ENCODE data around the gene ACKR4. TPM values are rescaled to one million over a fixed set of nuclear protein-coding genes. Genes with fewer than 3 reads are reported as not detected.

ACKR4 gene
- total RNA-seq, 2 donors from 2014 or later = 7.3 to 13.5 TPM

DNA sequence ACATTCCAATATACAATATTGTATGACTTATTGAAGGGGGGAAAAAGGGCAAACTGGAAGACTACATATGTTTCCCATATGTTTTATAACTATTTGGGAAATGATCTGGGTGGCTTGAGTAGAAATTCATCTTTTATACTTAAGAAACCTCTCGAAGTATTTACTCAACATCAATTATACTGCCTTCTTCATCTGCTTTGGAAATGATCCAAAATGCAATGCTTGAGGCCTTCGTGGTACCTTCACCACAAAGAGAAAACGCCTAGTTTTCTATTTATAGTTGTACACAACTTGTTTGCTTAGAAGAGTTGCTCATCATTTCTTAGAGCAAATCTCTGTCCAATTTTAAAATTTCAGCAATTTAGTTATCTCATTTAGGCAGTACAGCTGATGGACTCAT is 18.8 kb downstream of the ACKR4 start:
- no peak for ATAC-seq (ENCODE audit: insufficient number of reproducible peaks, low FRiP score, low read depth)
- no peak overlapping the region for H3K27ac ChIP-seq

GRCh38 chr3:132616780-132617179 is 19.7 kb downstream of the ACKR4 start:
- ATAC-seq (ENCODE audit: insufficient number of reproducible peaks, low FRiP score, low read depth) (no peak), DNase-seq (ENCODE audit: low spot score) (no peak)
- Histone ChIP-seq H3K4me3 (no peak overlapping the region), H3K36me3 (no peaks in the 10 kb centered on the region), H3K27me3 (replicated peaks; ENCODE audit: insufficient read depth) (no peaks in the 10 kb centered on the region), H3K27ac (no peak overlapping the region), H3K9me3 (no peaks in the 10 kb centered on the region), H3K4me1 (ENCODE audit: control insufficient read depth in 1 of 2, low read depth in 2 of 2) (peaks cover 10 to 15% of the 10 kb centered on the region in 2 donors)
- TF ChIP-seq, protein P1, sequence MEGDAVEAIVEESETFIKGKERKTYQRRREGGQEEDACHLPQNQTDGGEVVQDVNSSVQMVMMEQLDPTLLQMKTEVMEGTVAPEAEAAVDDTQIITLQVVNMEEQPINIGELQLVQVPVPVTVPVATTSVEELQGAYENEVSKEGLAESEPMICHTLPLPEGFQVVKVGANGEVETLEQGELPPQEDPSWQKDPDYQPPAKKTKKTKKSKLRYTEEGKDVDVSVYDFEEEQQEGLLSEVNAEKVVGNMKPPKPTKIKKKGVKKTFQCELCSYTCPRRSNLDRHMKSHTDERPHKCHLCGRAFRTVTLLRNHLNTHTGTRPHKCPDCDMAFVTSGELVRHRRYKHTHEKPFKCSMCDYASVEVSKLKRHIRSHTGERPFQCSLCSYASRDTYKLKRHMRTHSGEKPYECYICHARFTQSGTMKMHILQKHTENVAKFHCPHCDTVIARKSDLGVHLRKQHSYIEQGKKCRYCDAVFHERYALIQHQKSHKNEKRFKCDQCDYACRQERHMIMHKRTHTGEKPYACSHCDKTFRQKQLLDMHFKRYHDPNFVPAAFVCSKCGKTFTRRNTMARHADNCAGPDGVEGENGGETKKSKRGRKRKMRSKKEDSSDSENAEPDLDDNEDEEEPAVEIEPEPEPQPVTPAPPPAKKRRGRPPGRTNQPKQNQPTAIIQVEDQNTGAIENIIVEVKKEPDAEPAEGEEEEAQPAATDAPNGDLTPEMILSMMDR (IDR thresholded peaks at IDR 0.05) = no peak

More for the DNA sequence above, 18.8 kb downstream of the ACKR4 start:
- Histone ChIP-seq H3K4me3 (no peak overlapping the region), H3K9me3 (no peaks in the 10 kb centered on the region), H3K36me3 (no peaks in the 10 kb centered on the region), H3K27me3 (replicated peaks; ENCODE audit: insufficient read depth) (no peaks in the 10 kb centered on the region), H3K4me1 (ENCODE audit: control insufficient read depth in 1 of 2, low read depth in 2 of 2) (peaks cover 10 to 15% of the 10 kb centered on the region in 2 donors)
- no peak for DNase-seq (ENCODE audit: low spot score)
- TF ChIP-seq, protein P1 (IDR thresholded peaks at IDR 0.05) = no peak

GRCh38 chr3:132622148-132622547 is 25.1 kb downstream of the ACKR4 start:
- TF ChIP-seq, protein P1 (IDR thresholded peaks at IDR 0.05) = no peak
- DNase-seq (ENCODE audit: low spot score) (no peak), ATAC-seq (ENCODE audit: insufficient number of reproducible peaks, low FRiP score, low read depth) (no peak)
- H3K4me1 ChIP-seq (ENCODE audit: control insufficient read depth in 1 of 2, low read depth in 2 of 2) = peaks cover 32 to 39% of the 10 kb centered on the region in 2 donors
- H3K9me3 ChIP-seq = no peaks in the 10 kb centered on the region
- no peaks in the 10 kb centered on the region for H3K27me3 ChIP-seq (replicated peaks; ENCODE audit: insufficient read depth)
- no peak overlapping the region for H3K4me3 ChIP-seq
- no peaks in the 10 kb centered on the region for H3K36me3 ChIP-seq
- peak overlapping the region in 1 of 2 donors; percentile 64 for H3K27ac ChIP-seq

GRCh38 chr3:132622761-132623160 is 25.7 kb downstream of the ACKR4 start:
- TF ChIP-seq, protein P1 (IDR thresholded peaks at IDR 0.05) = no peak
- ATAC-seq (ENCODE audit: insufficient number of reproducible peaks, low FRiP score, low read depth) (no peak), DNase-seq (ENCODE audit: low spot score) (no peak)
- Histone ChIP-seq H3K4me3 (no peak overlapping the region), H3K27me3 (replicated peaks; ENCODE audit: insufficient read depth) (no peaks in the 10 kb centered on the region), H3K36me3 (no peaks in the 10 kb centered on the region), H3K9me3 (no peaks in the 10 kb centered on the region), H3K4me1 (ENCODE audit: control insufficient read depth in 1 of 2, low read depth in 2 of 2) (peaks cover 35 to 39% of the 10 kb centered on the region in 2 donors), H3K27ac (peak overlapping the region in 1 of 2 donors; percentile 64)

DNA sequence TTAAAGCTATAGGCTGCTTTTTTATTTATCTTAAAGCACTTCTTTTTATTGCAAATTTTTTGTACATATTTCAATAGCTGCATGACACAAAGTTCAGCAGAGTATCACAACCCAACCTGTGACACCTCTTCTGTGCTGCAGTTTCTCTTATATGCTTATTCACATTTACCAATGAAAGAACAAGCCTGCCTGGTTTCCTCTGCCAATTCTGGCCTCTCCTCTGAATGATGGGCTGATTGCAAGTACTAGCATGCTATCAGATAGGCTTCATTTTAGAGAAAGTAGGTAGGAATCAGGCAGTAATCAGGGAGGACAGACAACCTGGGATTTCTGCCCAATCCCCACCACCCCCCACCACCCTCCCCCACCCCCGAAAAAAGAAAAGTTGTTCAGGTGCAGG is 26.6 kb downstream of the ACKR4 start:
- Histone ChIP-seq H3K36me3 (no peaks in the 10 kb centered on the region), H3K27ac (peak overlapping the region in 1 of 2 donors; percentile 64), H3K4me1 (ENCODE audit: control insufficient read depth in 1 of 2, low read depth in 2 of 2) (peaks cover 42 to 46% of the 10 kb centered on the region in 2 donors), H3K4me3 (no peak overlapping the region), H3K9me3 (no peaks in the 10 kb centered on the region), H3K27me3 (replicated peaks; ENCODE audit: insufficient read depth) (no peaks in the 10 kb centered on the region)
- TF ChIP-seq, protein P1 (IDR thresholded peaks at IDR 0.05) = no peak
- no peak for DNase-seq (ENCODE audit: low spot score)
- no peak for ATAC-seq (ENCODE audit: insufficient number of reproducible peaks, low FRiP score, low read depth)
